ENCODE data around the gene MAN2B1.
A peak's percentile ranks its signal among the peaks of the same experiment; 100 is the strongest.
"Not testable (repeated sequence)": the region's sequence is repeated elsewhere in the genome, so short reads cannot be mapped to it uniquely, and the experiment has no call there.

MAN2B1 gene

DNA sequence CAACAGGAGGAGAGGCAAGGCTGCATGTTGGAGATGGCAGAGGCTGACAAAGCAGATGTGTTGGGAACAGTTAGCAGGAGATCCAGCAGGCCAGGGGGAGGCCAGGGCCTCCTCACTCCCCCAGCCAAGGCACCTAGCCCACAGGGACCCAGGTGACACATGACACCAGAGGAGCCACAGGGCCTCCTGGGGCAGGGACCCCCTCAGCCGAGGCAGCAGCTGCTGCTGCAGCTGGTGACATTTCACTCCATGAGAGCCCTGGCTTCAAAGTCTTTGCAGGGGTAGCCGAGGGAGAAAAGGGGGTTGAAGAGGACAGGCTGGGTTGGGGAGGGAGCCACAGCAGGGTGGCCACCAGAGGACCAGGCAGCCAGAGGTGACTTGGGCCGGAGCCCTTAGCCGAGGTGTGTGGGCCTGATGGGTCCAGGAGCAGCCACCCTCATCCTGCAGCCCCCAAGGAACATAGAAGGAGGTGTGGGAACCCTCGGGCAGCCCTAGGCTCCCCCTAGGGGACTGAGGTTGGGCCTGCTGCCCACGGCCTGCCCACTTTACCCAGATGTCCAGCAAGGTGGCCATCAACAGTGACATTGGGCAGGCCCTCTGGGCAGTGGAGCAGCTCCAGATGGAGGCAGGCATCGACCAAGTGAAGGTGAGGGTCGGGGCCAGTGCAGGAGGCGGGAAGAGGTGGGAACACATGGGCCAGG lies 21.1 kb upstream of the MAN2B1 start, which contains the start of gene GNG14:
Gene GNG14, plus strand, starts transcription at position 503 of the 701 bp plus-strand sequence. Its CDS starts 51 bp downstream, at position 554.
- no peak for DNase-seq

- no peak for DNase-seq
Observed at GRCh38 chr19:12685831-12686230, 19.3 kb upstream of the MAN2B1 start.

DNA sequence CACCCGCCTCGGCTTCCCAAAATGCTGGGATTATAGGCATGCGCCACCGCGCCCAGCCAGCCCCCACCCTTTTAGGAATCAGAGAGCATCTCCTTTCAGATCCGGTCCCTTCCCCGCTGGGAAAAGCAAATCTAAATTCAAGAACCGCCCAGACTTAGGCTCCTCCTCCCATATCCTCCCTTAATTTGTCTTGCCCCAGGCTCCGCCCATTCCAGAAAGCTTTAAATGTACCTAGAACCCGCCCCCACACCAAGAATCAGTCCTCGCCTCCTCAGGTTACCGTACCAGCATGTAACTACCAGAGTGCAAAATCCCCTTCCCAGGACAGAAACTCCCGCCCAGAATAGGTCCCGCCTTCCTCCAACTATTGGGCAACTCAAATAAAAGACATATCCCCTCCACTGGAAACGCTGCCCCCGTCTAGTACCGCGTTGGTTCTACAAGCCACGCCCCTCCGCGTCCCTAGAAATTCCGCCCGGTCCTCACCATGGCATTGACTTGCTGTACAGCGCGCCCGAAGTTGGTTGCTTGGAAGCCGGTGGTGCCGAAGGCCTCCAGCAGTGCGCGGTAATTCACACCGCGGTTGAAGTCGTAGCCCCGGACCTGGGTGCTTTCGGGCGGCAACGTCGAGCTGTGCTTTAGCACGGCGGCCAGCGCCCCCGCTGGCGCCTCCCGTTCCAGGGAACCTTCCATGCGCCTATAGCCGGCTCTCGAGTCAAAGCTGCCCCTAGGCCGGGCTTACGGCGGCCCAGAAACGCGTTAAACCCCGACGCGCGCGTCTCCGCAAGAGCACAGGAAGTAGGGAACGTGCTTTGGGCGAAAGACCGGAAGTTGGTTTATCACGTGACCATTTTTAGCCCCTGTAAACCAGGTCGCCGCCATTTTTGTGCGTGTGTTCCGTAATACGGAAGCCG lies 14.8 kb upstream of the MAN2B1 start, which contains the start of gene DHPS:
Gene DHPS, minus strand, starts transcription at position 807 of the 914 bp plus-strand sequence. Its CDS starts 114 bp downstream, at position 693.
- DNase-seq = peak; percentile 99

DNA sequence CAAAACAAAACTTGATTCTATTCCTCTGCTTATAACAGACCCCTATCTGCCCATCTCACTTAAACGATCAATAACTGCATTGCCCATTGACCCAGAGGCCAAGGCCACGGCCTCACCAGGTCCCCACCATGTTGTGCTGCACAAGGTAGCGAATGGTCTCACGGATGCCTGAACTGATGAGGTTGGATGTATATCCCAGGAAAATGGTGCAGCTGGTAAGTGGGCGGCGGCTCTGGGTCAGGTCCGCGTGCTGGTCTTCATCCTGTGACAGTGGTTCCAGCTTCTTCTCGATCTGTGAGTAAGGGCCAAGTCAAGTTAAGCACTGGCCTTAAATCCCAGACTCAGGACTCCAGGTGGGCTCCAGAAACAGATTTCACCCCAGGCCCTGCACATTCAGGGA lies 13.5 kb upstream of the MAN2B1 start:
- no peak for DNase-seq

DNA sequence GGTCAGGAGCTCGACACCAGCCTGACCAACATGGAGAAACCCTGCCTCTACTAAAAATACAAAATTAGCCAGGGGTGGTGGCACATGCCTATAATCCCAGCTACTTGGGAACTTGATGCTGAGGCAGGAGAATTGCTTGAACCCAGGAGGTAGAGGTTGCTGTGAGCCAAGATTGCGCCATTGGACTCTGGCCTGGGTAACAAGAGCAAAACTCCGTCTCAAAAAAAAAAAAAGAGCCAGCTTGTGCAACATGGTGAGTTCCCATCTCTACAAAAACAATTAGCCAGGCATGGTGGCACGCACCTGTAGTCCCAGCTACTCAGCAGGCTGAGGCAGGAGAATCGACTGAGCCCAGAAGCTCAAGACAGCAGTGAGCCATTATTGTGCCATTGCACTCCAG lies 11.5 kb upstream of the MAN2B1 start:
- DNase-seq = not testable (repeated sequence)

- DNase-seq = no peak
Observed at GRCh38 chr19:12676928-12677327, 10.4 kb upstream of the MAN2B1 start.

DNA sequence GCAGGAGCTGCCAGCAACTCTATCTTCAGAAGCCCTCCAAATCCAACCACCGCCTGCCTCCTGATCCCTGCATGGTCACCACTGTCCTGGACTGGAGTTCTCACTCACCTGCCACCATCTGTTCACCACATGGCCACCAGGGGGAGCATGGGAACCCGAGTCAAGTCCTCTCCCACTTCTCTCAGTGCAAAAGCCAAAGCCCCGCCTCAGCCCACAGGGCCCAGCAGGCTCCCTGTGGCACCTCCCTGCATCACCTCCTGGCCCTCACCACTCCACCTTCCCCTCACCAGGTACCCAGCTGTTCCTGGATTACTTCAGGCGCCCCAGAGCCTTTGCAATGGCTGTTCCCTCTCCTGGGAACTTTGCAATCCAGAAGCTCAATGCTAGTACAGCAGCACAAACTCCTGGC lies 9.8 kb upstream of the MAN2B1 start:
- peak; percentile 93 for DNase-seq

GRCh38 chr19:12675940-12676339 lies 9.4 kb upstream of the MAN2B1 start:
- DNase-seq = no peak

GRCh38 chr19:12675399-12675798 lies 8.9 kb upstream of the MAN2B1 start:
- no peak for DNase-seq

DNA sequence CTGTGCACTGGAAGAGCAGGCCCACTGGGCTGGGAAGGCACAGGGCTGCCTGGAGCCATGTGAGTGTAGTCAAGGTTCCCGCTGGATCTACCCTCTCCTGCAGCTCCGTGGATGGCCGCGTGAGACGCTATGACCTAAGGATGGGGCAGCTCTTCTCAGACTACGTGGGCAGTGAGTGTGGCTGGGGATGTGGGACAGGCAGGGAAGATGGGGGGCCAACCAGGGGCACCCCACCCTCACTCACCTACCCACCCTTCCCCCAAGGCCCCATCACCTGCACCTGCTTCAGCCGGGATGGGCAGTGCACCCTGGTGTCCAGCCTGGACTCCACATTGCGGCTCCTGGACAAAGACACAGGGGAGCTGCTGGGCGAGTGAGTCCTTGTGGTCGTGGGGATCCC lies 6.2 kb upstream of the MAN2B1 start:
- DNase-seq = no peak

DNA sequence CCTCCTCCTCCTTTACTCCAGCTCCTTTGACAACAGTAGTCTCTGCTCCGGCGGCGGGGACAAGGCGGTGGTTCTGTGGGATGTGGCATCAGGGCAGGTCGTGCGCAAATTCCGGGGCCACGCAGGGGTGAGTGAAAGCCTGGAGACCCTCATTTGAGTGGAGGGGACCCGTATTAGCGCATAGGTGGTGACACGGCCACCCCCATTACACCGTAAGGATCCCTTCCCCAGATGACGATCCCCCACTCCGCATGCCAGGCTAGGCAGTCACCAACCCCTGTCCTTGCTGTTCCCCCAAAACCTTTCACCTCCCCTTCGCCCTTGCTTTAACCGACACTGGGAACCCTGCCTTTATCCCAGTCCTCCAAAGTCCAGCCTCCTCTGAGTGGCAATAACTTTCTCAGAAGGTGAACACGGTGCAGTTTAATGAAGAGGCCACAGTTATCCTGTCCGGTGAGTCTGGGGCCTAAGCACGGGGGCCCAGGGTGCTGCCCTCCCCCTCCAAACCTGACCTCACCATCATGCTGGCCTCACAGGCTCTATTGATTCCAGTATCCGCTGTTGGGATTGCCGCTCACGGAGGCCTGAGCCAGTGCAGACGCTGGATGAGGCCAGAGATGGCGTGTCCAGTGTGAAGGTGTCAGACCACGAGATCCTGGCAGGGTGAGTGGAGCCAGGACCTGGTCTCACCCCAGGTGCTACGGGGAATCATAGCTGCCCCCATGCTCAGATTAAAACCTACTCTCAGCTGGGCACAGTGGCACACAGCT lies 3.8 kb upstream of the MAN2B1 start:
- no peak for DNase-seq

DNA sequence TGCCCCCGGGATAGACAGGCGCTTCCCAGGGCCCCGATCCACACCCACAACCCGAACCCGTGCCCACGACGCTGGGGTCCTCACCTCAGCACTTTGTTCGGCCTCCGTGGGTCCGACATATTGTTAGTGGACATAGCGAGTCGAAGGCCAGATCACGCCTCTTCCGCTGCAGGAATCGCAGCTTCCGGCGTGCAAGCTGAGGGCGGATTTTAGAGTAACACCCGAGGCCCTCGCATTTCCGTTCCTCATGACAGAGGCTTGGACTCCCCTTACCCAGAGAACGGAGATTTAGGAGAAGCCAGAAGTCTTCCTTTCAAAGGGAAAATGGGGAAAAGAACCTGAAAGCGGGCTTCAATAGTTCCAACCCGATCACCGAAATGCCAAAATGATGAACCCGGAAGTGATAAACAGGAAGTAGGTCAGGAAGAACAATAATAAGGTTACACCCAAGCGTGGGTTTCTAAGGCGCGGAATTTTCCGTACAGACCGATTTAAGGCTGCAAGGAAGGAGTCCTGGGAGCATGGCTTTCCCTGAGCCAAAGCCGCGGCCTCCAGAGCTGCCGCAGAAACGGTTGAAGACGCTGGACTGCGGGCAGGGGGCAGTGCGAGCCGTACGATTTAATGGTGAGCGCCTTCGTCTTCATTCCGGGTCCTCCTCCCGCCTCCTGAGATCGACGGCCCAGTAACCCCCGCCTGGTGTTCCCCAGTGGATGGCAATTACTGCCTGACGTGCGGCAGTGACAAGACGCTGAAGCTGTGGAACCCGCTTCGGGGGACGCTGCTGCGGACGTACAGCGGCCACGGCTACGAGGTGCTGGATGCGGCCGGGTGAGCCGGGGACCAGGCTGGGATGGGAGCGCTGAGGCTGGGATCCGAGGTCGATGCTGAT lies 3.0 kb upstream of the MAN2B1 start:
- DNase-seq = peak; percentile 91

- peak; percentile 80 for DNase-seq
Observed at GRCh38 chr19:12668932-12669269, 2.4 kb upstream of the MAN2B1 start.

GRCh38 chr19:12668346-12668745 lies 1.8 kb upstream of the MAN2B1 start:
- no peak for DNase-seq

DNA sequence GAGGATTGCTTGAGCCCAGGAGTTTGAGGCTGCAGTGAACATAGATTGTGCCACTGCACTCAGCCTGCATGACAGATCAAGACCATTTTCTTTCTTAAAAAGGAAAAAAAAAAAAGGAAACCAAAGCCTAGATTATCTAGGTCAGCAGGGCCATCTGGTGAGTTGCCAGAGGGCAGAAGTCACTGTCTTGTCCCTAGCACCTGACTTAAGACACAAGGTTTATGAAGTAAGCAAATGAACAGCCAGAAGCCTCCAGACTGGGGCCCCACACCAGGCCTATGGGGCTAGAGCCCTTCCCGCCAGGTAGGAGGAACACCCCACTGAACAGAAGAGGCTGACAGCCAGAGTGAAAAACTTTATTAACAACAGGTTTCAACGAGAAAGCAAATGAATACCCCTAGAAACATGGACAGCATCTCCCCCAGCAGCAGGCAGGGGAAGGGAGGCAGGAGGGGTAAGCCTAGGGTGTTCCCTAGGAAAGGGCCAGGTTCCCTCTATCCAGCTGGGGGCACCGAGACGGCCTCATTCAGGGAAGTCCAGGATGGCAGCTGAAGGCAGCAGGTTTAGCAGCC lies 1.3 kb upstream of the MAN2B1 start:
- peak; percentile 15 for DNase-seq

- DNase-seq = no peak
Observed at GRCh38 chr19:12665671-12666264, 774 bp downstream of the MAN2B1 start.

- peak; percentile 93 for DNase-seq
Observed at GRCh38 chr19:12665281-12665573, 1.3 kb downstream of the MAN2B1 start.

DNA sequence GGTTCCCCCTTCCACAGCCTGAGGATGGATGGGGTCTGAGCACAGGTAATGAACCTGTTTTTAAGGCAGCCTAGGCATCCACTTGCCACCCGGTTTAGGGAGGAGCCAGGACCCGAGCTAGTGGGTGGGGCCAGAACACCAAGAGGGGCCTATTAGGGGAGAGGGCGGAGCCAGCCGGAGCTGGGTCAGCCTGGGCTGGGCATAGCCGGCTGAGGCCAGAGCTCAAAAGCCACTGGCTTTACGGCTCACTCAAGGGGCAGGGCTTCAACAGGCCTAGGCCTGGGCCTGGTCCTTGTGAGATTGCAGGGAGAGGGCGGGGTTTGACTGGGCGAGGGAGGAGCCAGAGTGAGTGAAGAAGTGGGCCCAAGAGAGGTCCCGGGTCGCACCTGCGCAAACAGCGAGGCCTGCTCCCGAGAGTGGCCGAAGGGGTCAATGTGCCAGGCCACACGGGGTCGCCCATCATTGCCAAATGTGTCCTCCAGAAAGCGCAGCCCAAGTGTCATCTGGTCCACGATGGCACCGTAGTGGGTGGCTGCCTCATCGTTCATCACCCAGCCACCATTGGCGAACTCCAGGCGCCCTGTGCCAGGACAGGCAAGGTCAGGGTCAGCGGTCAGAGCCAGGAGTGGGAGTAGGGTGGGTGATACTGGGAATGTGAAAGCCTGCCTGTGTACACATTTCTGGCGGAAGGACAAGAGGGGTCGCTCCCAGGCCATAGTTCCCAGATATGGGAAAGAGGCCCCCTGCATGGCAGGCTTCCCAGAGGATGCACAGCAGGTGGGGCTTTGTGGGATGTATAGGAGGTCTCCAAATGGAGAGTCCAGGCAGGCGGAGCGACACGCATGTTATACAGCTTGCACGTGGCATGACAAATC lies 1.9 kb downstream of the MAN2B1 start:
- DNase-seq = peak; percentile 70

GRCh38 chr19:12660980-12661379 lies 5.6 kb downstream of the MAN2B1 start:
- no peak for DNase-seq

- no peak for DNase-seq
Observed at GRCh38 chr19:12657966-12658365, 8.6 kb downstream of the MAN2B1 start.
